Peyer's patch (tissue), 4 donors: Measurements from ENCODE around the gene CADM4.

ENCODE experiments used
- CTCF ChIP-seq, 6 experiments: fragments of 450-650 bp in 4 of 6; fragments of 200-600 bp in 2 of 6; sonication (generic) in 1 of 6; IDR thresholded peaks; one replicate each; pipeline ENCODE4 v1.5.1; 2017 to 2019; ENCODE audit warnings: antibody characterized with exemption in 6 of 6, mild to moderate bottlenecking in 3 of 6, moderate library complexity in 1 of 6
- POLR2A ChIP-seq, 2 donors: fragments of 450-650 bp; IDR thresholded peaks; one replicate each; pipeline ENCODE4 v1.5.1; 2017; ENCODE audit warnings: antibody characterized with exemption in 2 of 2, mild to moderate bottlenecking in 2 of 2, moderate library complexity in 2 of 2

- TF ChIP-seq POLR2A (IDR thresholded peaks at IDR 0.05): no peak
- no peak for TF ChIP-seq CTCF (IDR thresholded peaks at IDR 0.05)
Observed at GRCh38 chr19:43641333-43641732, 1.7 kb upstream of the CADM4 start.
